Esophagus muscularis mucosa (tissue), 4 donors: ENCODE measurements around the gene OSBPL1A. TPM values are rescaled to one million over a fixed set of nuclear protein-coding genes. Genes with fewer than 3 reads are reported as not detected.

ENCODE experiments used
- DNase-seq: peaks from one replicate; pipeline ENCODE4 v3.0.0-alpha.2; 2017; ENCODE audit errors: extremely low spot score
- H3K27ac ChIP-seq, 4 donors: fragments of 200-600 bp; sonication (generic); replicated peaks in 1 of 4; 1 replicate in 3 of 4; 2 replicates in 1 of 4; pipeline ENCODE4 v1.5.1; 2016 to 2019; ENCODE audit warnings: mild to moderate bottlenecking in 1 of 4
- H3K27me3 ChIP-seq, 4 donors: fragments of 200-600 bp; sonication (generic); one replicate each; pipeline versions ENCODE4 v1.5.1 to v1.6.0; 2016 to 2019
- H3K36me3 ChIP-seq, 4 donors: fragments of 200-600 bp; sonication (generic); one replicate each; pipeline ENCODE4 v1.5.1; 2016 to 2019
- H3K4me1 ChIP-seq, 4 donors: fragments of 200-600 bp; sonication (generic); one replicate each; pipeline ENCODE4 v1.5.1; 2016 to 2019
- H3K4me3 ChIP-seq, 4 donors: fragments of 200-600 bp; sonication (generic); 1 replicate in 2 of 4; 2 replicates in 2 of 4; pipeline ENCODE4 v1.5.1; 2016 to 2019; ENCODE audit warnings: mild to moderate bottlenecking in 4 of 4, moderate library complexity in 1 of 4
- H3K9me3 ChIP-seq, 4 donors: fragments of 200-600 bp; sonication (generic); 1 replicate in 3 of 4; 2 replicates in 1 of 4; pipeline ENCODE4 v1.5.1; 2016 to 2019
- CTCF ChIP-seq, 3 experiments: fragments of 200-600 bp in 2 of 3; fragments of 450-650 bp in 1 of 3; sonication (generic) in 2 of 3; IDR thresholded peaks; one replicate each; pipeline ENCODE4 v1.5.1; 2017 to 2019; ENCODE audit warnings: antibody characterized with exemption in 3 of 3, mild to moderate bottlenecking in 2 of 3, moderate library complexity in 1 of 3
- EP300 ChIP-seq: sonication (generic); formaldehyde crosslinking; IDR thresholded peaks from one replicate; pipeline ENCODE4 v1.6.1; 2017; ENCODE audit warnings: antibody characterized with exemption
- POLR2A ChIP-seq: fragments of 450-650 bp; IDR thresholded peaks from one replicate; pipeline ENCODE4 v1.6.1; 2017; ENCODE audit warnings: antibody characterized with exemption, moderate library complexity, mild to moderate bottlenecking, low read depth
- POLR2AphosphoS5 ChIP-seq, 2 donors: sonication (generic); formaldehyde crosslinking; IDR thresholded peaks; one replicate each; pipeline ENCODE4 v1.6.1; 2017; ENCODE audit warnings: antibody characterized with exemption in 2 of 2
- WGBS: methylation state at CpG from one replicate; pipeline ENCODE4 v1.1.5; 2018; 5-methylcytosine and 5-hydroxymethylcytosine counted together
- intact Hi-C: fragments of 100-400 bp; cut with DNase I; formaldehyde crosslinking; loops from one replicate; pipeline ENCODE4 v1.15.1; 2023
- total RNA-seq, 4 donors: library from RNA; depleted of rRNA; stranded (reverse); fragments of >200 nt; gene quantifications; one replicate each; pipeline versions ENCODE4 v1.1.0 to v1.2.1, GENCODE V29; 2016

The OSBPL1A gene
- total RNA-seq, 4 donors from 2014 or later: 78.2 to 126 (median 101) TPM

- Histone ChIP-seq H3K27ac (no peak overlapping the region), H3K27me3 (no peaks in the 10 kb centered on the region), H3K36me3 (peaks cover 0 to 41% (median 16%) of the 10 kb centered on the region in 4 donors), H3K9me3 (no peaks in the 10 kb centered on the region), H3K4me3 (no peak overlapping the region), H3K4me1 (peaks cover 12 to 29% (median 14%) of the 10 kb centered on the region in 4 donors)
- TF ChIP-seq EP300: no peak
- no peak for TF ChIP-seq POLR2A
- TF ChIP-seq CTCF (IDR thresholded peaks at IDR 0.05): no peak
- no peak for TF ChIP-seq POLR2AphosphoS5 (IDR thresholded peaks at IDR 0.05)
- intact Hi-C loops: no loop called here
- WGBS: 63% methylated on average over 2 of the region's 2 CpGs
- no peak for DNase-seq
These were observed 158.3 kb downstream of the OSBPL1A start for GRCh38 chr18:24239341-24239740.

- no peak for DNase-seq
- Histone ChIP-seq H3K27ac (no peak overlapping the region), H3K4me3 (no peak overlapping the region), H3K4me1 (peaks cover 2 to 22% (median 18%) of the 10 kb centered on the region in 4 donors), H3K9me3 (no peaks in the 10 kb centered on the region), H3K36me3 (peaks cover 0 to 41% (median 16%) of the 10 kb centered on the region in 4 donors), H3K27me3 (no peaks in the 10 kb centered on the region)
- WGBS: 65% methylated on average over 5 of the region's 5 CpGs
- intact Hi-C loops: no loop called here
- TF ChIP-seq EP300 (no peak), POLR2A (no peak), POLR2AphosphoS5 (IDR thresholded peaks at IDR 0.05) (no peak), CTCF (IDR thresholded peaks at IDR 0.05) (no peak)
These were observed 159.2 kb downstream of the OSBPL1A start for GRCh38 chr18:24238387-24238786.

- DNase-seq: no peak
- Histone ChIP-seq H3K4me3 (no peak overlapping the region), H3K36me3 (peaks cover 0 to 41% (median 16%) of the 10 kb centered on the region in 4 donors), H3K4me1 (peaks cover 29 to 38% (median 34%) of the 10 kb centered on the region in 4 donors), H3K9me3 (no peaks in the 10 kb centered on the region), H3K27me3 (no peaks in the 10 kb centered on the region), H3K27ac (no peak overlapping the region)
- intact Hi-C loops: no loop called here
- 89% methylated on average over 7 of the region's 7 CpGs for WGBS
- no peak for TF ChIP-seq CTCF (IDR thresholded peaks at IDR 0.05)
- TF ChIP-seq POLR2A: no peak
- no peak for TF ChIP-seq EP300
- no peak for TF ChIP-seq POLR2AphosphoS5 (IDR thresholded peaks at IDR 0.05)
These were observed 162.7 kb downstream of the OSBPL1A start for GRCh38 chr18:24234850-24235418.

GRCh38 chr18:24234330-24234729, 163.3 kb downstream of the OSBPL1A start:
- peaks cover 29 to 44% (median 34%) of the 10 kb centered on the region in 4 donors for H3K4me1 ChIP-seq
- H3K27ac ChIP-seq: peak overlapping the region in 3 of 4 donors; percentile 34 to 73 (median 43)
- intact Hi-C loops: no loop called here
- no peak for DNase-seq
- peaks cover 0 to 41% (median 16%) of the 10 kb centered on the region in 4 donors for H3K36me3 ChIP-seq
- TF ChIP-seq CTCF (IDR thresholded peaks at IDR 0.05): no peak
- no peak for TF ChIP-seq POLR2A
- H3K27me3 ChIP-seq: no peaks in the 10 kb centered on the region
- no peak overlapping the region for H3K4me3 ChIP-seq
- H3K9me3 ChIP-seq: no peaks in the 10 kb centered on the region
- 81% methylated on average over 5 of the region's 5 CpGs for WGBS

- peak overlapping the region; percentile 47 to 73 (median 64) for H3K27ac ChIP-seq
- intact Hi-C loops: no loop called here
These were observed 164.8 kb downstream of the OSBPL1A start for GRCh38 chr18:24232800-24233199.

More at GRCh38 chr18:24232800-24233199, 164.8 kb downstream of the OSBPL1A start:
- Histone ChIP-seq H3K9me3 (no peaks in the 10 kb centered on the region), H3K36me3 (peaks cover 0 to 28% (median 13%) of the 10 kb centered on the region in 4 donors), H3K4me1 (peaks cover 22 to 47% (median 43%) of the 10 kb centered on the region in 4 donors), H3K4me3 (no peak overlapping the region), H3K27me3 (no peaks in the 10 kb centered on the region)
- DNase-seq: no peak
- TF ChIP-seq POLR2A (no peak), CTCF (IDR thresholded peaks at IDR 0.05) (no peak), EP300 (no peak), POLR2AphosphoS5 (IDR thresholded peaks at IDR 0.05) (no peak)
- WGBS: 95% methylated on average over 5 of the region's 5 CpGs
